Measurements from ENCODE around the gene CCDC137.

DNA sequence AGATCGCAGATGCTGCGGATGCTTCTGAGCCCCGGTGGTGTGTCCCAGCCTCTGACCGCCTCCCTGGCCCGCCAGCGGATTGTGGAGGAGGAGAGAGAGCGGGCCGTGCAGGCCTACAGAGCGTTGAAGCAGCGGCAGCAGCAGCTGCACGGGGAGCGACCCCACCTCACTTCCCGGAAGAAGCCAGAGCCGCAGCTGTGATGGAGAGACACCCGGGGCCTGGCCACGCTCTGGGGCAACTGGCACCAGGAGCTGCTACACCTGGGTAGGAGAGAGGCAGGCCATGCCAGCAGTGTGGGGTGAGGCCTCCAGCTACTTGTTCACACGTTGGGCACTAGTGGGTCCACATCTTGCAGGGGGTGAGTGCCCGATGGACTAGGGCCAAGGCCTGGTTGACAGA is 6.0 kb downstream of the CCDC137 start:
- TF ChIP-seq POLR2A (IDR thresholded peaks at IDR 0.05), result no peak
- no peak for TF ChIP-seq CTCF (IDR thresholded peaks at IDR 0.05)
- TF ChIP-seq EP300 (IDR thresholded peaks at IDR 0.05), result no peak
